Embryonic facial prominence (tissue), 1 donor: ENCODE measurements around the gene UGT1A8.

Source experiments
- DNase-seq: peaks from one replicate; pipeline ENCODE4 v3.0.0-alpha.2; 2016; ENCODE audit errors: extremely low spot score

The UGT1A8 gene

DNA sequence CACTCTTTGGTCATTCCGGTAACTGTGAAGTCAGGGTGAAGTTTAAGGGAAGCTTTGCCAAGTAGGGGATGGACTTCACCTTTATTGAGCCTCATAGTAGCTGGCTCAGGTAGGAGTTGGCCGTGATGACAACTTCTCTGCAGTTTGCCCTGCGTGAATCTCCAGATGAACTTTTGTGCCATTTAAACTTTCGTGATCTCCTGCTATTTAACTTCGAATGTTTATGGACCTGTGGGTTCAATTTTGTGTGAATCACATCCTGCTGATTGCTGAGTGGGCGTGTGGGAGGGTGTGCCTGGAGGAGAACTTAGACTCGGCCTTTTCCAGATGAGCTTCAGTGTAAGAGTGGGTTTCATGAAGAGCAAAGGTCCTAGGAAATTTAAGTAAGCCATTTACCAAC, 146.8 kb downstream of the UGT1A8 start:
- DNase-seq = no peak

DNA sequence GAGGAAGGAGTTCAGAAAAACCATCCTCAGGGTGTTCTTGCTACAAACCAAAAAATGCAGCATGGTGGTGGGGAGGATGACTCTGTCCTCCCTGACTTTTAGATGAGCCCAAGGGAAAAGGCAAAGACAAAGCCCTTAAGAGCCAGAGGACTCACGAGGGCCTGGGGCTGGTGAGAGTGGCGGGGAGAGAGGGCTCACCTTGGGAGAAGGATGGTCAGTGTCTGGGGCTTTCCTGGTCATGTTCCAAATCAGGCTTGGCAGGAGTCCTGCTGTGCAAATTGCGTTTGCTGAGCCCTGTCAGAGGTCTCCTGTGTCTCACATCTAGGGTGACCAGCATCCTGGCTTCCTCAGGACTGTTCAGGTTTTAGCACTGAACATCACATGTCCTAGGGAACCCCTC, 147.3 kb downstream of the UGT1A8 start:
- DNase-seq = no peak

DNA sequence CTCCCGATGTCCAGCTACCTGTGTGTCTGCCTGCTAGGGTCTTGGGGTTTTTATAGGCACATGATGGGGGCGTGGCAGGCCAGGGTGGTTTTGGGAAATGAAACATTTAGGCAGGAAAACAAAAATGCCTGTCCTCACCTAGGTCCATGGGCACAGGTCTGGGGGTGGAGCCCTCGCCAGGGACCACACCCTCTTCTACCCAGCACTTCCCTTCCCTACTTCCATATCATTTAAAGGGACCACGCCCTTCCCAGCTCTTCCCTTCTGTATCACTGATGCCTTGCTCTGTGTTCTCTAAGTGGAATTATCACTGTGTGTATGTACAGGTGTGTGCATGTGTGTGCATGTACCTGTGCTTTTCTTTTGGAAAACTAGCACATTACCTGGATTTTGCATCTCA, 149.0 kb downstream of the UGT1A8 start:
- no peak for DNase-seq

DNA sequence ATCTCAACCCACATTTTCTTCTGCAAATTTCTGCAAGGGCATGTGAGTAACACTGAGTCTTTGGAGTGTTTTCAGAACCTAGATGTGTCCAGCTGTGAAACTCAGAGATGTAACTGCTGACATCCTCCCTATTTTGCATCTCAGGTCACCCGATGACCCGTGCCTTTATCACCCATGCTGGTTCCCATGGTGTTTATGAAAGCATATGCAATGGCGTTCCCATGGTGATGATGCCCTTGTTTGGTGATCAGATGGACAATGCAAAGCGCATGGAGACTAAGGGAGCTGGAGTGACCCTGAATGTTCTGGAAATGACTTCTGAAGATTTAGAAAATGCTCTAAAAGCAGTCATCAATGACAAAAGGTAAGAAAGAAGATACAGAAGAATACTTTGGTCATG, 150.6 kb downstream of the UGT1A8 start:
- no peak for DNase-seq

DNA sequence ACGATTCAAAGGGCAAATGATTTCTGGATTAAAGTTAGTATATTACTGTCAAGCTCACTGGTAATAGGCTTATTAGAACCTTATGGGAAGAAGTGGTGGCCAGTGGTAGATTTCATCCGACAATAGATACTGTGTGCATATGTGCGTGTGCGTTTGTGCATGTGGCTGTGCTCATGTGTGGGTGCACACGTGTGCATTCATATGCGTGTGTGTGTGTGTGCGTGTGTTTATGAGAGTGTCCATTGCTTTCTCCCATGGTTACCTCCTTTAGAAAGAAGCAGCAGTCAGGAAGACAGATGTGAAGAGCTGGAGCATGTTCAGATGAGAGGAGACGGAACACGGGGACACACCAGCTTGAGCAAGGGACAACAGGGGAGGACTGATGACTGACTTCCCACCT, 151.8 kb downstream of the UGT1A8 start:
- DNase-seq = no peak

DNA sequence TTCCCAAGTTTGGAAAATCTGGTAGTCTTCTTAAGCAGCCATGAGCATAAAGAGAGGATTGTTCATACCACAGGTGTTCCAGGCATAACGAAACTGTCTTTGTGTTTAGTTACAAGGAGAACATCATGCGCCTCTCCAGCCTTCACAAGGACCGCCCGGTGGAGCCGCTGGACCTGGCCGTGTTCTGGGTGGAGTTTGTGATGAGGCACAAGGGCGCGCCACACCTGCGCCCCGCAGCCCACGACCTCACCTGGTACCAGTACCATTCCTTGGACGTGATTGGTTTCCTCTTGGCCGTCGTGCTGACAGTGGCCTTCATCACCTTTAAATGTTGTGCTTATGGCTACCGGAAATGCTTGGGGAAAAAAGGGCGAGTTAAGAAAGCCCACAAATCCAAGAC, 154.7 kb downstream of the UGT1A8 start:
- no peak for DNase-seq

DNA sequence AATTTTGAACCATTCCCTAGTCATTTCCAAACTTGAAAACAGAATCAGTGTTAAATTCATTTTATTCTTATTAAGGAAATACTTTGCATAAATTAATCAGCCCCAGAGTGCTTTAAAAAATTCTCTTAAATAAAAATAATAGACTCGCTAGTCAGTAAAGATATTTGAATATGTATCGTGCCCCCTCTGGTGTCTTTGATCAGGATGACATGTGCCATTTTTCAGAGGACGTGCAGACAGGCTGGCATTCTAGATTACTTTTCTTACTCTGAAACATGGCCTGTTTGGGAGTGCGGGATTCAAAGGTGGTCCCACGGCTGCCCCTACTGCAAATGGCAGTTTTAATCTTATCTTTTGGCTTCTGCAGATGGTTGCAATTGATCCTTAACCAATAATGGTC, 155.2 kb downstream of the UGT1A8 start:
- no peak for DNase-seq

DNA sequence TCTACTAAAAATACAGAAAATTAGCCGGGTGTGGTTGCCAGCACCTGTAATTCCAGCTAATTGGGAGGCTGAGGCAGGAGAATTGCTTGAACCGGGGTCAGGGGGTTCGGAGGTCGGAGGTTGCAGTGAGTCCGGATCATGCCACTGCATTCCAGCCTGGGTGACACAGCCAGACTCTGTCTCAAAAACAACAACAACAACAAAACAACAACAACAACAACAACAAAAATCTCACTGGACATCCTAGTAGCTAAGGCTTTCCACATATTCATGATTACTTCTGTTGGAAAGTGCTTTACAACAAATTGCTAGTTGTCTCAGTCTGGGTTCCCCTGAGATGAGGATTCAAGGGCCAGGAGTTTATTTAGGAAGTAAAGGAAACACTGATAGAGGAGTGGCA, 156.4 kb downstream of the UGT1A8 start:
- DNase-seq = no peak

DNA sequence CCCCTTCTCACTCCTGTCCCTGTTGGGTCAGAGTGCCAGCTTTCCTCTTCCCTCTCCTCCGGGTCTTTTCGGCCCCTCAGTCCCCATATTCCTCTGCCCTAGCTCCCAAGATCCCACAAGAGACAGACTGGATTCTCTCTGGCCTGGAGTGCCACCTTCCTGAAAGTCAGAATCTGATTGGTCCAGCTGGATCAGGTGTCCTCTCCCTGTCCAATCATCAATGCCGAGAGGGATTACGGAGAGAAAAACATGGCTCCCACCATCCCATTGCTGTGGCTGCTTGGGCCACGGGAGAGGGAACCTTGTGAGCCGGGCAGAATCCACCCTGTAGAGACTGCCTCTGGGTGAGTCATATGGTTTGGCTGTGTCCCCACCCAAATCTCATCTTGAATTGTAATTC, 158.0 kb downstream of the UGT1A8 start:
- DNase-seq = no peak

DNA sequence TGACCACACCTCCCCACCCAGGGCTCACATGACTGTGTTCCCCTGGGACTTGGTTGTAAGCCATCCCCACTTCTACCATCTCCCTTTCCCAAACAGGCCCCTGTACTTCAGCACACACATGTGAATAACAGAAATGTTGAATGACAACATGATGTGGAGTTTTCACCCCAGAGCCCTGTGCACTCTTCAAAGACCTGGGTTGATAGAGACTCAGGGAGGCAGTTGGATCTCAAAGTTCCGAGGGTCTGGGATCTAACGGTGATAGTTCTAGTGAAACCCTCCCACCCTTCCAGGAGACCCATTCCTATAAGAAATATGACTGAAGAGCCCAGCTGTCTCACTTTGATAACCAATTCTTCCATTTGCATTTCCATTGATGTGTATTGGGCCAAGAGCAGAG, 160.6 kb downstream of the UGT1A8 start, which contains the start of gene MROH2A:
Gene MROH2A (plus strand): TSS at position 301 of the 400 bp plus-strand sequence. CDS start 1,029 bp downstream, outside the sequence.
- DNase-seq = no peak

DNA sequence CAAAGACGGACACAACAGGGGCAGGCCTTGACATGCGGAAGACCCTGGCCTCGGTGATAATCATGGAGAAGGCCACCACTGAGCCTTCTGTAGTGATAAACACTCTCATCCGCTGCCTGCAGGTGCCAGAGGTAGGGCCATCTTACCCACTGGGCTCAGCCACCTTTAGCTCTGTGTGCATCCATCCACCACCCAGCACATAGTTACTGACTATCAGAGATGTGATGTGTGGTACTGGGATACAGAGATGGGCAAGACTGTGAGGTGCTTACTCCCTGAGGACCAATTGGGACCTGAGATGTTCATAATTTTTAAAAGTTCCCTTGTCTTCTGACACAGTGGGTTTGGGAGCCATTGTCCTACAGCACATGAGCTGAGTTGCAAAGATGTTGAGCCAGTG, 162.3 kb downstream of the UGT1A8 start:
- no peak for DNase-seq

DNA sequence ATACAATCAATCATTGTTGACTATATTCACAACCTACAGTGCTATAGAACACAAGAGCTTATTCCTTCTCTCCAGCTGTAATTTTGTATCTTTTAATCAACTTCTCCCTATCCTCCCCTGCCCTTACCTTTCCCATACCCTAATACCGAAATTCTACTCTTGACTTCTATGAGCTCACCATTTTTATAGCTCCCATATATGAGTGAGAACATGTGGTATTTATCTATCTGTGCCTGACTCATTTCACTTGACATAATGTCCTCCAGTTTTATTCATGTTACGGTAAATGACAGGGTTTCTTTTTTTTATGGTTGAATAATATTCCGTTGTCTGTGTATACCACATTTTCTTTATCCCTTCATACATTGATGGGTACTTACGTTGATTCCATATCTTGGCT, 163.3 kb downstream of the UGT1A8 start:
- no peak for DNase-seq

DNA sequence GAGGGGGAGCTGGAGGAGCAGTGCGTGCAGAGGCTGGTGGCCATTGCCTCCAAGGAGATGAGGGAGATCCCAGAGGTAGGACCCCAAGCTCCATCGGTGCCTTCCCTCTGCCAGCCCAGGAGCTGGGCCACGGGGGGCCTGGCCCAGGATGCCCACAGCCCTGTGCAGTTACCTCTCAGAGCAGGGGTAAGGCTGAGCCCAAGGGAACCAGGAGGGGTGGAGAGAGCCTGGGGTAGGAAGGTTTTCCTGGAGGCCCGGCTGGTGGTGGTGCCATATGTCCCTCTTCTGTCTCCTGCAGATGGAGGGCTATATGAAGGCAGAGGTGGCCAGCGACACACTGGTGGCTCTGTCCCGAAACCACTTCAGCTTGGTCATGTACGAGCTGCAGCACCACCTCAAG, 172.1 kb downstream of the UGT1A8 start:
- no peak for DNase-seq

DNA sequence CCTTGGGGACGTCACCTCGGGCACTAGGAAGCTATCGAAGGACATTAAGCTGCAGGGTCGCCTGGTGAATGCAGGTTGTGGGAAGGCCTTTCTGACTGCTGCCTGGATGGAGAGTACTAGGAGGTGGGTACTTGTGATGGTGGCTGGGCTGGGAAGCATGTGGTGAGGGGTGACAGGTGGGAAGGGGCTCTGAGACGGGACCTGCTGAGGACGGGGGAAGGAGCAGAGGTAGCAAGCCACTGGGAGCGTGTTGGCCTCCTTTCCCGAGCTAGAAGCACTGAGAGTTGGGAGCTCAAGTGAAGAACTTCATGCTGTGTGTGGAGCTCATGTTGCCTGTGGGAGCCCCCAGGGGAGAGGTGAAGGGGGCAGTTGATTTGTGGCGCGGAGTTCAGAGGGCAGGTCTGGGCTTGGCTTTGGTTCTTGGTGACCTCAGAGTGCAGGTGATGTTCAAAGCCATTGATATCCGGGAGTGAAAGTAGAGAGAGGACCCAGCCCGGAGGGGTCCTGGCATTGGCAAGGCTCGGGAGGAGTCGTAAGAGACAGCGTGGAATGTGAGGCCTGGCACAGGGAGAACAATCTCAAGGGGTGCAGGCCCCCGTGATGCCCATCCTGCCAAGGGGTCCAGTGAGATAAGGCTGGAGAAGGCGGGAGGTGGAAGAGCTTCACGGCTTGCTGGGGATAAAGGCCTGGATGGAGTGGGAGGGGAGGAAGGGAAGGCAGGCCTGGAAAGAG, 173.9 kb downstream of the UGT1A8 start:
- DNase-seq = no peak

DNA sequence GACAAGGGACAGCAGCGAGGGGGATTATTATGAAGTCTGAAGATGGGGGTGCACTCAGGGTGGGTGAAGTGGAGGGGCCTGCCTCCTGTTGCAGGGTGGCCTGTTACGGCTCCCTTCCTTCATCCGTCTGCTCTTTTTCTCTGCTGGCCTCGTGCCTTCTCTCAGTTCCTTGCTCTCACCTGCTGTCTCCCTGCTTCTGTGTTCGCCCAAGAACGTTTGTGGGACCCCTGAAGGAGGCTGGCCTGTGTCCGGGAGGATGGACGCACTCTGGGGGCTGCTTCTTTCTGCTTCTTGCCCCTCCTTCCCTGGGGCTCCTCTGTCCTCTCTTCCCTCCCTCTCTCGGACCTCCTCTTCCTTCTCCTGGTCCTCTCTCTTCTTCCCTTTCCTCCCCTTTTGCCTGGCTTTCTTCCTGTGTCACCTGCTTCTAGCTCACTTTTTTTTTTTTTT, 174.5 kb downstream of the UGT1A8 start:
- no peak for DNase-seq

DNA sequence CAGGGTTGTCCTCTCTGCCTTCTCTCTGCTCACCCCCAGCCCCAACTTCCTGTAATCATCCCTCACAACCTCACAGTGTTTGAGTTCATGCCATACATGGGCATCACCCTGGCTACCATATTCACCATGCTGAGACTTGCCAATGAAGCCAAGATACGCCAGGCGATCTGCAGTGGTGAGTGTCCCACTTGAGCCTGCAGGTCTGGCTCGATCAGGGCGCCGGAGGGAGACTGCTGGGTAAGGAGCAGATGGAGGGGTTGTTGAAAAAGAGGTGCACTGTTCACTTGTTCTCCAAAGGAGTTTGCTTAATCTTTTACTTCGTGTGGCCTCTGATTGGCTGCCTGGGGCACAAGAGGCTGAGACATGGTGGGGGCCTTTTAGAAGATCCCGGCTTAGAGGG, 175.3 kb downstream of the UGT1A8 start:
- no peak for DNase-seq

DNA sequence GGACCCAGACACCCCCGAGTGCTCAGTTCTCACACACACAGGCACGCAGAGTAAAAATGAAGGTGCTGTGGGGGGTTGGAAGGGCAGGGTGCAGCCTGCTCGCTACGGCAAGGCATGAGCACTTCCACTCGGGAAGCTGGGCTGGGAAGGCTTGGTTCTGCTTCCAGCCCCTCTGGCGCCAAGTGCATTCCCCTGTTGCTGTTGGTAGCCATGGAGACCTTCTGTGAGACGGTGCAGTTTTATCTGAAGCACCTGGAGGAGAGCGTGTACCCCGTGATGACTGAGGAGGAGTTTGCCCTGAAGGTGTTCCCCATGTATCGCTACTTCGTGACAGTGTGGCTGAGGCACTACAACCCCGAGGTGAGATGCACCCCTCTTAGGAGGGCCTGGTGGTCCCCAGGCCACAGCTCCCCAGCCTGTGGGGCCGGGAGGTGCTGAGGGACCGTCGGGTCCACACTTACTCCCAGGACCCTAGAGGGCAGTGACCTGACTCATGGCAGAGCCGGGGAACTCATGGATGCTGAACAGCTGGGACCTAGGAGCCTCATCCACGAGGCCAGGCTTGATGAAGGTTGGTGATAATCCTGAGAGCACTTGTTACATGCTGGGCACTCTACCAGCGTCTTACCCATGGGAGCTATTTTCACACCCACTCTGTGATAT, 176.2 kb downstream of the UGT1A8 start:
- no peak for DNase-seq

DNA sequence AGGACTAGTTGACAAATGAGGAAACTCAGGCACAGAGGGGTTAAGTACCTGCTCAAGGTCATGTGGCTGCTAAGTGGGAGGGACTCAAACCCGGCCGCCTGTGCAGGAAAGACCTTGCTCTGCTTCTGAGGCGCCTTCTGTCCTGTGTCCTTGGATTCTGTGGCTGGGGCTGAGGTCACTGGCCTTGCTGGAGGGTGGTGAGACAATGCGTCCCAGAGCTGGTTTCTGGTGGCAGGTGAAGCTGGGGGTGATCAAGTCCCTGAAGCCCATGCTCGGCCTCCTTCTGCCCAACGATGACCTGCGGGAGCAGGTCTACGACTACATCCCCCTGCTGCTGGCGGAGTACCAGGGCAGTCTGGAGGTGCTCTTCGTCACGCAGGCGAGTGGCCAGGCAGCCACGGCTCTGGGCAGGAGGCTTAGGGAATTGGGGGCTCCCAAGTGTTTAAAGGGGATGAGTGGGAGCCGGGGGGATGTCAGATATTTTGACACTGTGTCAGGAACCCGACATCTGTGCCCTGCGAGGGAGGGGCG, 176.8 kb downstream of the UGT1A8 start:
- DNase-seq = no peak

DNA sequence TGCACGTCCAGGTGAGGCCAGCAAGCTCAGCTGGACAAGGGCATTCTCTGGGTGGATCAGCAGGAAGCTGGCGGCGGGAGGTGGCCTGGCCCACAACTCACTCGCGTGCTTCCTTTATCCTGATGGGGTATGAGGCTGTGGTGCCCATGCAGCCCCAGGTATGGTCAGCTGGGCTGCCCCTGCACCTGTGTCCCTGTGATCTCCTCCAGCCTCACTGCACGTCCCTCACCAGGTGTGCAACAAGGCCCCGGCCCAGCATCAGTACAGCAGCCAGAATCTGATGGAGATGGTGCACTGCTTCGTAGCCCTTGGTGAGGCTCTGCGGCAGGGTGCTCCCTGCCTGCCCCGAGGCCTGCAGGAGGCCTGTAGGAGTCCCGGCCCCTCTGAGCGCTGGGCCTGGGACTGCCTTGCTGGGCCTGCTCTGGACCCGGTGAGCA, 178.3 kb downstream of the UGT1A8 start:
- DNase-seq = no peak

DNA sequence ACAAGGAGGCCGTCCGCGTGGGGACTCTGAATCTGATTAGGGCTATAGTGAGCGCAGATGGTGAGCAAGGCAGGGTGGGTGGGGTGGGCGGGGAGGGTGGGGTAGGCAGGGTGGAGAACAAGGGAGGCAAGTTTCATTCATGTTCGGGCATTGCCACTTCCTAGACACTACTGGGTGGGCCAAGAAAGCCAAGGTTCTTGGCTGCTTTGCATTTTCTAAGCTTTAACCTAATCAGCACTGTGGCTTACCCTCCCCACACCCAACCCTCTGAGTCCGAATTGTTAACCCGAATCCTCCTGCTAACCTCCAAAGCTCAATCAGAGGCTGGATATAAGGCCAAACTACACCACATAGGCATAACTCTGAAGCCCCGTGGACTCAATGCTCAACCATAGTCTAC, 178.8 kb downstream of the UGT1A8 start:
- DNase-seq = no peak

DNA sequence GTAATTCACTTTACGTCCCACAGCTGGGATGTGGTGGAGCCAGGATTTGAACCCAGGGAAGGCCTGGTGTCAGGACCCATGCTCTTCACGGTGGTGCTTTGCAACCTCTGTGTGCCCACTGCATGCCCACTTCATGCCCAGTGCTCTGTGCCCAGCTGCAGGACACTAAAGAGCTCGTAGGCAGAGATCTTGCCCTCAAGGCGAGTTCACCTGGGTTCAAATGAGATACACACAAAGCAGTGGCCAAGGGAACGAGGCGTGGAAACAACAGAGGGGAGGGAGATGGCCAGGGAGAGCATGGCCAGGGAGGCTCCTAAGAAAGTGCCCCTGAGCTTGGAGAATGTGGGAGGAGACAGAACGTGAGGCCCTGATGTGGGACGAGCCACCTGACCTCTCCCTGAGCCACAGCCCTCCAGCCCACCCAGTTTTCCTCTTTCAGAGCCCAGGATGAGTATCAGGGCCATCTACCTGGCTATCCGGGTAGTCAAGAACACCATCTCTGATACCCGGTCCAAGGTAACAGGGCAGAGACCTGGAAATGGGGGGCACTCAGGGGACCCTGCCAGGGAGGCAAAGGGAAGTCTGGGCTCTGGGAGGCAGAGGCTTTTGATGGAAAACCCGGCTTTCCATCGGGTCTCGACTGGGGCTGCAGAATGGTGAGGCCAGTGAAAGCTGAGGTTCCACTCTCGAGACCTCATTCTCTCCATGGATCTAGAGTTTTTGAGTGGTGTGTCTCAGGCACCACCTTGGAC, 181.1 kb downstream of the UGT1A8 start:
- no peak for DNase-seq

DNA sequence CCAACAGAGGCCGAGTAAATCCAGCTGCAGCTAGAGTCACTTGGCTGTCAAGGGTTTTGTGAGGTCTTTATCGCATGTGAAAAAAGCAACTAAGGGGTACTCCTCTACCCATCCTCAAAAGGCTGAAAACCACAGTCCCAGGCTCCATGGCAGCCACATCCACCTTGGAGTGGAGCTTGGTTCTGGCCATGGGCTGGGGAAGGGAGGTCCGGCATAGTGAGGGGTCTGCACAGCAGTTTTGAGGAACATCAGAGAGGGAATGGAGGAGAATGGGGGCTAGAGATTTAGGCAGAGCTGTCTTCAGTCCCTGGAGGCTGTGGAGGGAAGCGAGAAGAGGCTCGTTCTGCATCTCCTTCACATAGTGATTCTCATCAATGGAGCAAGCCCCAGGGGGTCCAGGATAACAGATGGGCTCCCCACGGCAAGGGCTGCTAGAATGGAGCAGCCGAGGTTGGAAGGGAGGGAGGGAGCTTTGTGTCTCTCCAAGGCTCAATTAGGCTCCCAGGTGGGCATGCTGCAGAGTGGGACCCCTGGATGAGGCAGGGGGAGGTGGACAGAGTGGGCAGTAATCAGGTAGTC, 181.7 kb downstream of the UGT1A8 start:
- no peak for DNase-seq
